ENCODE results near the gene NPC2. TPM values are rescaled to one million over a fixed set of nuclear protein-coding genes. Genes with fewer than 3 reads are reported as not detected.

Gene NPC2
- total RNA-seq, 1 experiment from 2014 or later: 291 TPM

- Histone ChIP-seq H3K4me1 (no peaks in the 10 kb centered on the region), H3K36me3 (ENCODE audit: control insufficient read depth, insufficient read depth, low read length) (no peaks in the 10 kb centered on the region), H3K27me3 (replicated peaks; ENCODE audit: control insufficient read depth, insufficient read depth, low read length) (no peaks in the 10 kb centered on the region), H3K4me3 (ENCODE audit: low read depth, low read length) (no peak overlapping the region), H3K9me3 (no peaks in the 10 kb centered on the region)
- ChIA-PET CTCF (no interaction called here), POLR2A (no interaction called here)
- no peak for TF ChIP-seq CTCF (IDR thresholded peaks at IDR 0.05; ENCODE audit: insufficient read depth in 1 of 2, low read depth in 1 of 2, low read length in 1 of 2, severe bottlenecking in 1 of 2, unreplicated experiment in 1 of 2)
- DNase-seq: no peak
- BruUV-seq (replicated peaks): no TSS peak
- H3K4me3 Mint-ChIP-seq (ENCODE audit: unreplicated experiment): no peak overlapping the region
- intact Hi-C loops (cut with micrococcal nuclease; ENCODE audit: unreplicated experiment): no loop called here
- H3K4me1 Mint-ChIP-seq (ENCODE audit: low read depth, unreplicated experiment): no peaks in the 10 kb centered on the region
- H3K27ac Mint-ChIP-seq (ENCODE audit: unreplicated experiment): no peak overlapping the region
- no peaks in the 10 kb centered on the region for H3K36me3 Mint-ChIP-seq (ENCODE audit: insufficient read depth, unreplicated experiment)
- no peaks in the 10 kb centered on the region for H3K9me3 Mint-ChIP-seq (ENCODE audit: unreplicated experiment)
- peaks cover 10% of the 10 kb centered on the region for H3K27me3 Mint-ChIP-seq (ENCODE audit: insufficient read depth, unreplicated experiment)
Measured at GRCh38 chr14:74510959-74511409, 17.9 kb upstream of the NPC2 start.

GRCh38 chr14:74510223-74510931 is 17.3 kb upstream of the NPC2 start:
- POLR2A ChIA-PET: no interaction called here
- DNase-seq: peak in 1 of 2 experiments; percentile 14
- no peaks in the 10 kb centered on the region for H3K4me1 ChIP-seq
- H3K4me3 ChIP-seq (ENCODE audit: low read depth, low read length): no peak overlapping the region
- intact Hi-C loops (cut with micrococcal nuclease; ENCODE audit: unreplicated experiment): no loop called here
- no peaks in the 10 kb centered on the region for H3K27me3 ChIP-seq (replicated peaks; ENCODE audit: control insufficient read depth, insufficient read depth, low read length)
- no peaks in the 10 kb centered on the region for H3K4me1 Mint-ChIP-seq (ENCODE audit: low read depth, unreplicated experiment)
- CTCF ChIA-PET: no interaction called here
- H3K9me3 Mint-ChIP-seq (ENCODE audit: unreplicated experiment): no peaks in the 10 kb centered on the region
- H3K9me3 ChIP-seq: no peaks in the 10 kb centered on the region
- no peak for TF ChIP-seq CTCF (IDR thresholded peaks at IDR 0.05; ENCODE audit: insufficient read depth in 1 of 2, low read depth in 1 of 2, low read length in 1 of 2, severe bottlenecking in 1 of 2, unreplicated experiment in 1 of 2)
- BruUV-seq (replicated peaks): no TSS peak
- no peak overlapping the region for H3K4me3 Mint-ChIP-seq (ENCODE audit: unreplicated experiment)
- H3K27me3 Mint-ChIP-seq (ENCODE audit: insufficient read depth, unreplicated experiment): peaks cover 10% of the 10 kb centered on the region
- no peak overlapping the region for H3K27ac Mint-ChIP-seq (ENCODE audit: unreplicated experiment)
- H3K36me3 Mint-ChIP-seq (ENCODE audit: insufficient read depth, unreplicated experiment): no peaks in the 10 kb centered on the region
- H3K36me3 ChIP-seq (ENCODE audit: control insufficient read depth, insufficient read depth, low read length): no peaks in the 10 kb centered on the region

GRCh38 chr14:74509587-74510222 is 16.6 kb upstream of the NPC2 start:
- CTCF ChIA-PET: interaction anchor here (1.0 to 1.6 kb wide), 3 partner anchors 15 to 17 kb away, joined by 3 to 7 read pairs (median 3); partner anchors contain the start of genes ISCA2 and NPC2
- POLR2A ChIA-PET: no interaction called here
- no peak for TF ChIP-seq CTCF (IDR thresholded peaks at IDR 0.05; ENCODE audit: insufficient read depth in 1 of 2, low read depth in 1 of 2, low read length in 1 of 2, severe bottlenecking in 1 of 2, unreplicated experiment in 1 of 2)
- no peak overlapping the region for H3K4me3 Mint-ChIP-seq (ENCODE audit: unreplicated experiment)
- H3K9me3 Mint-ChIP-seq (ENCODE audit: unreplicated experiment): no peaks in the 10 kb centered on the region
- no peaks in the 10 kb centered on the region for H3K36me3 Mint-ChIP-seq (ENCODE audit: insufficient read depth, unreplicated experiment)
- peaks cover 10% of the 10 kb centered on the region for H3K27me3 Mint-ChIP-seq (ENCODE audit: insufficient read depth, unreplicated experiment)
- no peak overlapping the region for H3K4me3 ChIP-seq (ENCODE audit: low read depth, low read length)
- no peaks in the 10 kb centered on the region for H3K4me1 Mint-ChIP-seq (ENCODE audit: low read depth, unreplicated experiment)
- H3K36me3 ChIP-seq (ENCODE audit: control insufficient read depth, insufficient read depth, low read length): no peaks in the 10 kb centered on the region
- no peak overlapping the region for H3K27ac Mint-ChIP-seq (ENCODE audit: unreplicated experiment)
- BruUV-seq (replicated peaks): no TSS peak
- intact Hi-C loops (cut with micrococcal nuclease; ENCODE audit: unreplicated experiment): no loop called here
- DNase-seq: no peak
- no peaks in the 10 kb centered on the region for H3K27me3 ChIP-seq (replicated peaks; ENCODE audit: control insufficient read depth, insufficient read depth, low read length)
- no peaks in the 10 kb centered on the region for H3K4me1 ChIP-seq
- H3K9me3 ChIP-seq: no peaks in the 10 kb centered on the region

Data from Caco-2 (cell line).